K562 (cell line): ENCODE measurements around the gene NECTIN4.
"Not testable (repeated sequence)": the region's sequence is repeated elsewhere in the genome, so short reads cannot be mapped to it uniquely, and the experiment has no call there.

Experiments
- BRCA1 ChIP-seq, 2 experiments: fragments of 450-650 bp in 1 of 2; sonication (generic) in 1 of 2; formaldehyde crosslinking in 1 of 2; IDR thresholded peaks; 2 replicates each; pipeline versions ENCODE4 v1.5.0 to v1.6.1; 2017 to 2020; ENCODE audit warnings: mild to moderate bottlenecking in 1 of 2, missing genetic modification reagents in 1 of 2
- POLR2A ChIP-seq: fragments of 450-650 bp; conservative IDR thresholded peaks from 2 replicates; pipeline ENCODE4 v1.6.1; 2016
- YY1 ChIP-seq, 3 experiments: IDR thresholded peaks; 2 replicates each; pipeline ENCODE4 v1.6.1; 2011; ENCODE audit warnings: low read length in 2 of 3, mild to moderate bottlenecking in 2 of 3, moderate library complexity in 2 of 3, borderline replicate concordance in 1 of 3, control low read depth in 1 of 3, low read depth in 1 of 3; ENCODE audit not compliant: insufficient read depth in 3 of 3, insufficient replicate concordance in 2 of 3, control insufficient read depth in 1 of 3, insufficient read length in 1 of 3; ENCODE audit errors: extremely low read depth in 1 of 3

DNA sequence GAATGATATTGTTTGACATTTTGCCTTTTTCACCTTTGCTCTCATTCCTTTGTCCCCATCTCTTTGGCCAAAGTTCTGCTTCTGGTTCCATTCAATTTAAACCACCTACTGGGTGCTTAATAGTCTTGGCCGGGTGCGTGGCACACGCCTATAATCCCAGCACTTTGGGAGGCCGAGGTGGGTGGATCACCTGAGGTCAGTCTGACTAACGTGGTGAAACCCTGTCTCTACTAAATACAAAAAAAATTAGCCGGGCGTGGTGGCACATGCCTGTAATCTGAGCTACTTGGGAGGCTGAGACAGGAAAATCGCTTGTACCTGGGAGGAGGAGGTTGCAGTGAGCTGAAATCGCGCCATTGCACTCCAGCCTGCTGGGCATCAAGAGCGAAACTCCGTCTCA, 66.9 kb downstream of the NECTIN4 start:
- TF ChIP-seq BRCA1 (IDR thresholded peaks at IDR 0.05); BRCA1 (CRISPR knock-in tag; IDR thresholded peaks at IDR 0.05); YY1 (IDR thresholded peaks at IDR 0.05; ENCODE audit: borderline replicate concordance in 1 of 3, control insufficient read depth in 1 of 3, extremely low read depth in 1 of 3, insufficient read depth in 3 of 3, insufficient read length in 1 of 3, insufficient replicate concordance in 2 of 3, low read depth in 1 of 3, low read length in 2 of 3); POLR2A: not testable (repeated sequence)
